GM19099 (cell line): ENCODE results near the gene FAM193B.

Source experiments
- POLR2A ChIP-seq: IDR thresholded peaks from 3 replicates; pipeline ENCODE4 v1.6.1; 2011; ENCODE audit warnings: low read depth; ENCODE audit not compliant: insufficient read length; ENCODE audit errors: extremely low read depth

The FAM193B gene

GRCh38 chr5:177550122-177550521, 4.2 kb downstream of the FAM193B start:
- TF ChIP-seq POLR2A = no peak

- TF ChIP-seq POLR2A = no peak
These were observed 5.9 kb downstream of the FAM193B start for GRCh38 chr5:177548495-177548894.

GRCh38 chr5:177547736-177548135, 6.6 kb downstream of the FAM193B start:
- TF ChIP-seq POLR2A = no peak

- no peak for TF ChIP-seq POLR2A
These were observed 8.1 kb downstream of the FAM193B start for GRCh38 chr5:177546258-177546741.

GRCh38 chr5:177545487-177546257, 8.7 kb downstream of the FAM193B start:
- no peak for TF ChIP-seq POLR2A

- no peak for TF ChIP-seq POLR2A
These were observed 11.4 kb downstream of the FAM193B start for GRCh38 chr5:177542816-177543465.

DNA sequence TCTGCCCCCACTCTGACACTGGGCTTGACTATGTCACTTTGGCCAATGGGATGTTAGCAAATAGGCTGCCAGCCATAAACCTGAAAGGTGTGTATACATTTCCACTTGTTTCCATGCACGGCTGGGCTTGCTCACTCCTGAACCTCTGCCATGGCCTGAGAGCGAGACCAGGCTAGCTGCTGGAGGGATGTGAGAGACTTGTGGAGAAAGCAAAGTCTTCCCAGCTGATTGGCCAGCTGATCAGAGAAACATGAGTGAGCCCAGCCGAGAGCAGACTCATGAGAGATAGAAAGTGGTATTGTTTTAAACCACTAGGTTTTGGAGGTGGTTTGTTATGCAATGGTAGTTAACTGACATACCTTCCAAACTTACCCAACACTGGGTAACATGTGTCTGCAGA, 13.9 kb downstream of the FAM193B start:
- no peak for TF ChIP-seq POLR2A

GRCh38 chr5:177539411-177539810, 15.0 kb downstream of the FAM193B start:
- no peak for TF ChIP-seq POLR2A

- no peak for TF ChIP-seq POLR2A
These were observed 15.5 kb downstream of the FAM193B start for GRCh38 chr5:177538876-177539275.

DNA sequence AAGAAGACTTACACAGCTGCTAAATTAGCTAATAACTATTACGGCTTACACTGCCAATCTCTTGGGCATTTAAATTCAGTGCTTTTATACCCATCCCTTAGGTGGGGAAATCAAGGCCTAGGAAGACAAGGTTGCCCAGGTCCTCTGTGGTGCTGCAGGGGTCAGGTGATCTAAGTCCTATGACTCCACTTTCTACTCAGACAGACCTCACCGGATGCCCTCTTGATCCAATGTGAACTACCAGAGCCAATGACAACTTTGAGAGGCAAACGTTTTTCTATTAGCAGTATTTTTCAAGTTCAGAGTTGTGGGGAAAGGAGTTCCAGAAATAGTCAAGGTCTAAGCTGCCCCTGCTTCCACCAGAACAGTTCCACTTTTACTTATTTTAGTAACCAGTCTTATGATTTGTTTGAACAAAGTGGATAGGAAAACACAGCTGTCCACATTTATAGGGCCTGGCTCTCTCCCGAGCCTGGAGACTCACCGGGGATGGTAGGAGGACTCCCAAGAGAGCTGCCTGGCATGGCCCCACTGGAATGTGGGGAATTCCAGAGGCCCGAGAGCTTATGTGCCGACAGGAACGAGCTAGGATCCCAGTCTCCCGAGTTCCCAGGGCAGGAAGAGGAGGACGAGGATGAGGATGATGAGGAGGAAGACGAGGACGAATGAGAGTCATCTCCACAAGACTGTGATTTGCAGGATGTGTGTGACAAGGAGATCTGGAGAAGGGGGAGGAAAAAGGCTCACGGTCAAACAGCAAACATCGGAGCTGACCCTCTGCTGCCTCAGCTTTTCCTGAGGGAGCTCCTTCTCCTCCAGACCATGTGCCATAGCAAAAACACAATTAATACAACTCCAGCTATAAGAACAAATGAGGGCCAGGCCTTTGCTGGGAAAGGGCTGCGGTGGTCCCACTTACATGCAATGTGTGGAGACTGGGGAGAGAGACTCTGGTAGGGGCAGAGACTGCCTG, 16.7 kb downstream of the FAM193B start:
- no peak for TF ChIP-seq POLR2A

GRCh38 chr5:177536386-177536785, 18.0 kb downstream of the FAM193B start:
- no peak for TF ChIP-seq POLR2A

- TF ChIP-seq POLR2A = no peak
These were observed 19.2 kb downstream of the FAM193B start for GRCh38 chr5:177535125-177535524.

DNA sequence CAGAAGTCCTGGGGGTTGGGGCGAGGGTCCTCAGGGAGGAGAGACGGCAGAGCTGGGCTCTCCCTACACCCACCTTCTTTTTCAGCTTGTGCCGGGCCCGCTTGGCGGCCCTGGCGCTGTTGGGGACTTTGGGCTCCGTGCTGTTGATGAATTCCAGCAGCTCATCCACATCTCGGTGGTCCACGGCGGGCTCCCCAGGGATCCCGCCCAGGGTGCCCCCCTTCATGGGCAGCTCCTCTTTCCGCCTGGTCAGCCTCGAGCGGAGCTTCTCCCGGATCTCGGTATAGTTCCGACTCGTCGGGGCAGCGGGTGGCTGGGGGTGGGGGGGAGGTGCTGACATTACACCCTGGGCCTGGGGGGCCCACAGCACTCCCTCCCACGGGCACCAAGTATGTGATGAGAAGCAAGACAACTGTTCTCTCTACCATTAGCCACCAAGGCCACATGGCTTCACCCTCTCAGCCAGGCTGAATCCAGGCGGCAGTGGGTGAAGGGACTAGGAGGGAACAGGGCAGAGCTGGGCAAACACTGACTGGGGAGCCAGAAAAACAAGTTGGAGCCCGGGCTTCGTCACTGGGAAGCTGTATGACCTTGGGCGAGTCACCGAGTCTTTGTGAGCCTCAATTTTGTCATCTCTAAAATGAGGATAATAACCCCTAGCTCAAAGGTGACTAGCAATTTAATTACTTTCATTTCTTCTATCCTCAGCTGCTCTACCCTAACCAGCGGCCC, 23.0 kb downstream of the FAM193B start:
- no peak for TF ChIP-seq POLR2A

DNA sequence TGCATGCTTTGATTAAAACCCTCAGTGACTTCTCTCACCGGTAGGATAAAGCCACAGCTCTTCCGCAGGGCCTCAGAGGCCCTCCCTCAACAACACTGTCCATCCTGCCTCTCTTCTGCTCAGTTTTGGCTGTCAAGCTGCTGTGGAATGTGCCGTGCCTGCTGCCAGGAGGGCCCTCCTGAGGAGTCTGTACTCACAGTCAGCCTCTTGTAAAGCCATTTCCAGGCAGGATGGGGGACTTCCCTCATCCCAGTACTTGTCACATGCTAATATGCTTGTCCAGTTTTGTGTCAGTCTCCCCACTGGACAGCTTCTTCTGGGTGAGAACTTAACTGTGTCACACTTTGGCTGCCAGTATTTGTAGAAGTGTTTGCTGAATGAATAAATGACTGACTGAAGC, 23.7 kb downstream of the FAM193B start:
- TF ChIP-seq POLR2A = no peak
